ENCODE results near the gene CDH13. TPM values are rescaled to one million over a fixed set of nuclear protein-coding genes. Genes with fewer than 3 reads are reported as not detected.

CDH13 gene
- total RNA-seq, 1 experiment from 2014 or later = 34.5 TPM

- Histone ChIP-seq H3K36me3 (no peaks in the 10 kb centered on the region), H3K27ac (peak overlapping the region; percentile 49; the same call in 1 of the 2 replicates), H3K4me1 (peaks cover 5% of the 10 kb centered on the region; the same call in 1 of the 2 replicates), H3K9me3 (replicated peaks) (no peaks in the 10 kb centered on the region), H3K4me3 (no peak overlapping the region), H3K27me3 (no peaks in the 10 kb centered on the region)
- no peak for DNase-seq
Measured at GRCh38 chr16:83652943-83653342, 1026.2 kb downstream of the CDH13 start.

DNA sequence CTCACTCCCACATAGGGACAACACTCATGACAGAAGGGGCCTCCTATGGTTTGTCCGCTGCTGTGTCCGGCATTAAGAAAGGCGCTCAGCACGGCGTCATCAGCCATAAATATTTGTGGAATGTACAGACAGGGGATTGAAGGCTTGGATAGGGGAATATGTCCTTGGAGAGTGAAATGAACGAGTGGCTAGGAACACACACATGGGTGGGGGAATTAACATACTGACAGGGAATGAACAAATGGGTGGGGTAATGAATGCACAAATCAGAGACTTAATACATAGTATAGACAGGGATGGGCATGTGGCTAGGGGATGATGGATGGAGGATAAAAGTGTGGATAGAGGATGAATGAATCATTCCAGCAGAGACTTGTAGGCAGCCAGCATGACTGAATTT, 1027.0 kb downstream of the CDH13 start:
- Histone ChIP-seq H3K4me1 (peaks cover 5% of the 10 kb centered on the region; the same call in 1 of the 2 replicates), H3K27ac (peak overlapping the region; percentile 49)
- peak; percentile 10 to 16 for DNase-seq

GRCh38 chr16:83660282-83660681, 1033.5 kb downstream of the CDH13 start:
- no peak for DNase-seq
- no peaks in the 10 kb centered on the region for H3K36me3 ChIP-seq
- H3K27me3 ChIP-seq = no peaks in the 10 kb centered on the region
- no peaks in the 10 kb centered on the region for H3K9me3 ChIP-seq (replicated peaks)
- no peak overlapping the region for H3K4me3 ChIP-seq
- no peaks in the 10 kb centered on the region for H3K4me1 ChIP-seq
- no peak overlapping the region for H3K27ac ChIP-seq

More for the DNA sequence above, 1027.0 kb downstream of the CDH13 start:
- no peaks in the 10 kb centered on the region for H3K27me3 ChIP-seq
- no peaks in the 10 kb centered on the region for H3K36me3 ChIP-seq
- no peaks in the 10 kb centered on the region for H3K9me3 ChIP-seq (replicated peaks)
- no peak overlapping the region for H3K4me3 ChIP-seq

GRCh38 chr16:83661656-83662055, 1034.9 kb downstream of the CDH13 start:
- H3K9me3 ChIP-seq (replicated peaks) = no peaks in the 10 kb centered on the region
- no peaks in the 10 kb centered on the region for H3K4me1 ChIP-seq
- H3K36me3 ChIP-seq = no peaks in the 10 kb centered on the region
- H3K4me3 ChIP-seq = no peak overlapping the region
- no peaks in the 10 kb centered on the region for H3K27me3 ChIP-seq
- no peak for DNase-seq
- H3K27ac ChIP-seq = no peak overlapping the region

DNA sequence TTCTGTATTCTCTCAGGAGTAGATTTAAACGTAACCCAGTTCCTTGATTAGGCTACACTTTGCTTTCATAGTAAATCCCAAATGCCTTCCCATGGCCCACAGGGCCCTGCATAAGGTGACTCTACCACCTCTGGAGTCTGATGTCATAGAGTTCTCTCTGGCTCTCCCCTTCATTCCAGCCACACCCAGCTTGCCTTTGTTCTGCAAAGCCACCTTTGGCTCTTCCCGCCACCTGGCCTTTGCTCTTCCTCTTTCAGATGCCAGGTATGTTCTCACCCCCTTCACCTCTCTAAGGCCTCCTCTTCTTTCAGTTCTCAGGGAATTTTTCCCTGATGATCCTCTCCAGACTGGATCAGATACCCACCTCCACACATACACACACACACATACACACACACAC, 1039.7 kb downstream of the CDH13 start:
- DNase-seq = no peak
- no peaks in the 10 kb centered on the region for H3K4me1 ChIP-seq

DNA sequence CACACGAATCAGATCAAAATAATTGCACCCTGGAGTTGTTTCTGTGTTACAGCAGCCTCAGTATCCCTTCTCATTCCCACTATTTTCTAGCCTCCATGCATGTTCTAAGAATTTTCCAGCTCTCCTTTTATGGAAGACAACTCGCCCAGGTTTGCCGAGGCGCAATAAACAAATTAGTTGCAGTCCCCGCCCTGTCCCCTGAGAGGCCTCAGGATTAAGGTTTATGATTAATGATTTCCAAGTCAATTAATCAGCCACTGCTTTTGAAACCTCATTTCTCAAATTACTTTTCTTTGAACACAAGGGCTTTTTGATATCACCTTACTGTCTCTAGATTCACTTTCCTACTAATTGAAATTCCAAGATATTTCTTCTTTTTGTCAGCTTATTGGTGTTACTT, 1042.7 kb downstream of the CDH13 start:
- no peak for DNase-seq
- no peaks in the 10 kb centered on the region for H3K27me3 ChIP-seq
- H3K9me3 ChIP-seq (replicated peaks) = no peaks in the 10 kb centered on the region
- H3K4me3 ChIP-seq = no peak overlapping the region
- no peaks in the 10 kb centered on the region for H3K36me3 ChIP-seq
- peaks cover 2% of the 10 kb centered on the region for H3K4me1 ChIP-seq
- H3K27ac ChIP-seq = no peak overlapping the region

More for the DNA sequence above, 1039.7 kb downstream of the CDH13 start:
- Histone ChIP-seq H3K9me3 (replicated peaks) (no peaks in the 10 kb centered on the region), H3K27me3 (no peaks in the 10 kb centered on the region), H3K27ac (no peak overlapping the region), H3K4me3 (no peak overlapping the region), H3K36me3 (no peaks in the 10 kb centered on the region)

GRCh38 chr16:83674931-83675535, 1048.3 kb downstream of the CDH13 start:
- Histone ChIP-seq H3K9me3 (replicated peaks) (no peaks in the 10 kb centered on the region), H3K4me3 (no peak overlapping the region), H3K36me3 (no peaks in the 10 kb centered on the region), H3K4me1 (peaks cover 24% of the 10 kb centered on the region), H3K27ac (peak overlapping the region; percentile 83), H3K27me3 (no peaks in the 10 kb centered on the region)
- peak; percentile 76 to 84 for DNase-seq

DNA sequence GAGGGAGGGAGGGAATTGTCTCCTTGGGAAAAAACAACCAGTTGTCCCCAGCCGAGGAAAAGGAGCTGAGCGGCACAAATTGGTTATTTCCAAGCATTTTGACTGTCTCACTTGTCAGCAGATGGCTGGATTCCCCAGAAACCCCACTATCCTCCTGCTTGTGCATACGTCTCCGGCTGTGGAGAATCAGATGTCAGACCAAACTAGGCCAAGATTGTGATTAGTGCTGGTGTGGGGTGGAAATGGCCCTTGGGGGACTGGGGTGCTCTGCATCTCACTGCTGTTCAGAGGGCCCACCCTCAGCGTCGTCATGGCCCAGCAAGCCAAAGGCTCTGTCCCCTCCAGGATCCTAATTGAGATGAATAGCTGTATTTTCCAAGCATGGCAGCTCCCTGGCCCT, 1049.3 kb downstream of the CDH13 start:
- Histone ChIP-seq H3K4me1 (peaks cover 24% of the 10 kb centered on the region), H3K27me3 (no peaks in the 10 kb centered on the region), H3K4me3 (no peak overlapping the region), H3K36me3 (no peaks in the 10 kb centered on the region), H3K9me3 (replicated peaks) (no peaks in the 10 kb centered on the region), H3K27ac (peak overlapping the region; percentile 83)
- peak; percentile 63 to 74 for DNase-seq

- H3K4me3 ChIP-seq = no peak overlapping the region
- H3K27me3 ChIP-seq = no peaks in the 10 kb centered on the region
- peaks cover 13% of the 10 kb centered on the region; the same call in 1 of the 2 replicates for H3K4me1 ChIP-seq
- no peak for DNase-seq
- no peaks in the 10 kb centered on the region for H3K36me3 ChIP-seq
- H3K9me3 ChIP-seq (replicated peaks) = no peaks in the 10 kb centered on the region
- no peak overlapping the region for H3K27ac ChIP-seq
Measured at GRCh38 chr16:83680980-83681379, 1054.2 kb downstream of the CDH13 start.

DNA sequence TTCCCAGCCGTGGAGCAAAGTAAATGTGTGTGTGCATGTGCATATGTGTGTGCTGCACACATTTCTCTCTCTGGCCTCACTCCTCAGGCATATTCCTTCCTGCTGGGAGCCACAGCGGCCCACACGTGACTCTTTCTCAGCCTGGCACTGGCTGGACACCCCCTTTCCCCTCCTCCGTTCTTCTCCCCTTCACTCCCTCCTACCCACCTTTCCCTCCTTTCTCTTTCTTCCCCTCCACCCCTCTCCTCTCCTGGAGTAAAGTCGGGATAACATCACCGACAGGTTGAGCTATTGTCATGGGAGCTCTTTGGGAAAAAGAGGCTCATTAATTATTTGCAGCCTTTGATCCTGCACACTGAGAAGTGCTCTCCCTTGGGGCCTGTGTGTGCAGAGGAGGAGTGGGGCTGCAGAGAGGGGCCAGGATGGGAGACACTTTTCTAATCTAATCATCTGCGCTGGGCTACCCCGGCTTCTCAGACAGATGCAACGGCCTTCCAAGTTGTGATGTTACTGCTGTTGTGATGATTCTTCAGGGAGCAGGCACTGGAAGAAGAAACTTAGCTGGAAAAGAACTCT, 1054.7 kb downstream of the CDH13 start:
- Histone ChIP-seq H3K36me3 (no peaks in the 10 kb centered on the region), H3K4me1 (peaks cover 10% of the 10 kb centered on the region; the same call in 1 of the 2 replicates), H3K9me3 (replicated peaks) (no peaks in the 10 kb centered on the region), H3K4me3 (no peak overlapping the region), H3K27me3 (no peaks in the 10 kb centered on the region), H3K27ac (no peak overlapping the region)
- no peak for DNase-seq

DNA sequence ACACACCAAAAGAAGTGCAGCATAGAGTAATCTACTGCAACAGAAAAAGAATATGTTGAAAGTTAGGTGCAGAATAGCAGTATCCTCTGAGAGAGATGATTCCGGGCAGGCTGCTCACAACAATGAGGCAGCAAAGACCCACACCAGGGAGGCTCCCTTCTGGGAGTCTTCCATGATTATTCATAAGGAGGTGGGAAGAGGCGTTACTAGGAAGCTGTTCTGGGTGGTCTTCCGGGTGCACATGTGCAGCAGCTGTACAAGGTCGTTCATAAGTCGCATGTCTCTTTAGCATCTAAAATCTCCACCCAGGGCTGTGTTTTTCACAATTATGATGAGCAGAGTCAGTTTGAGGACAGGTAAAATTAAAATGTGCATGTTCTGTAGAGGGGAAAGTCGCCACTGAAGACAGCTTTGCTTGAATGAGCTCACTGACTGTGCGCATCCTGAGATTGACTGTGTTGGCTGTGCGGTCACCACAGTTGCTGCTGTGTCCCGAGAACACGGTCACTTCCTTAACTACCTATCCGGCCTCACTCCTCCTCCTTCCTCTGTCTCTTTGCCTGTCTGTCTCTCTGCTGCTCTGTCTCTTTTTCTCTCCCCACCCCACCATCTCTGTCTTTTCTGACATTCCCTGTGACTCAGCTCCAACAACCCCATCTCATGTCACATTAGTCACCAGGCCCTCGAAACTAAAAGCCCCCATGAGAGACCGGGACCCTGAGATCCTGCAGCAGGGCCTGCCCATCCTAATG, 1055.5 kb downstream of the CDH13 start:
- Histone ChIP-seq H3K27me3 (no peaks in the 10 kb centered on the region), H3K4me3 (no peak overlapping the region), H3K9me3 (replicated peaks) (no peaks in the 10 kb centered on the region), H3K27ac (peak overlapping the region; percentile 16; the same call in 1 of the 2 replicates), H3K4me1 (peaks cover 5% of the 10 kb centered on the region; the same call in 1 of the 2 replicates), H3K36me3 (no peaks in the 10 kb centered on the region)
- peak; percentile 13 to 48 for DNase-seq

DNA sequence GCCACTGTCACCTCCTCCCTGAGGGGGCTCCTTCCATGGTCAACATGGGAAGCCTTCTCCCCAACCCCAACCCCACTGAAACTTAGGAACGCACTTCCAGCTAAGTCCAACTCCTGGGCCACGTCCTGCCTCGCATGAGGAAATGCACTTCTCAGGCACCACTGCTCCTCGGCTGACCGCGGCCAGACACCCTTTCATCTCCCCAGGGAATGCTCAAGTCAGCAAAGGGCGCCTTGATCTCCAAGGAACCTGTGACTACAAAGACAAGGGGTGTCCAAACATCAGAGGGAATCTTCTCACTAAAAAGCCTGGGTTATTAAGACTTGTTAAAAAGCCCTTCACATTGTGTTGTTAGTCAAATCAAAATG, 1056.1 kb downstream of the CDH13 start:
- no peaks in the 10 kb centered on the region for H3K36me3 ChIP-seq
- no peak for DNase-seq
- H3K27ac ChIP-seq = no peak overlapping the region

DNA sequence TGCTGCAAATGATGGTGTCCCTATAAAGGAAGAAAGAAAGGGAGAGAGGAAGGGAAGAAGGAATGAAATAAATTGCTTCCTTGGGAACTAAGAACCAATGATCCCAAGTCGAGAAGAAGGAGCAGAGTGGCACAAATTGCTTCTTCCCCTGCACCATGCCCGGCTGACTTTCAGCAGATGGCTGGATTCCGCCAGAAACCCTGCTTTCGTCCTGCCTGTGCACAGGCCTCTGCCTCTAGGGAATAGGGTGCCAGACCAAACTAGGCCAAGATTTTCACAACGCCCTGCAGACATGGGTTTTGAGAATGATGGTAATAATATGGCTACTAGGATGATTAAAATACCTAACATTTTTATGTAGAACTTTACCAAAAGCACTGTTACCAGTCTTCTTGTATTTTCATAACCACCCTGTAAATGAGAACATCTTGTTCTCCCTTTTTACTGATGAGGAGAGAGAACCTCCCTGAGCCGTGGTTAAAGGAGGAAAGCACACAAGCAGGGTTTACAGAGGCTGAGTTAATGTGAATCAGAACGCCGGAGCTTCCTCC, 1058.9 kb downstream of the CDH13 start:
- Histone ChIP-seq H3K27ac (no peak overlapping the region), H3K27me3 (no peaks in the 10 kb centered on the region), H3K4me3 (no peak overlapping the region), H3K4me1 (peaks cover 24% of the 10 kb centered on the region), H3K9me3 (replicated peaks) (no peaks in the 10 kb centered on the region), H3K36me3 (no peaks in the 10 kb centered on the region)
- no peak for DNase-seq

More for the DNA sequence above, 1056.1 kb downstream of the CDH13 start:
- peaks cover 5% of the 10 kb centered on the region for H3K4me1 ChIP-seq
- no peaks in the 10 kb centered on the region for H3K27me3 ChIP-seq
- no peak overlapping the region for H3K4me3 ChIP-seq
- H3K9me3 ChIP-seq (replicated peaks) = no peaks in the 10 kb centered on the region

DNA sequence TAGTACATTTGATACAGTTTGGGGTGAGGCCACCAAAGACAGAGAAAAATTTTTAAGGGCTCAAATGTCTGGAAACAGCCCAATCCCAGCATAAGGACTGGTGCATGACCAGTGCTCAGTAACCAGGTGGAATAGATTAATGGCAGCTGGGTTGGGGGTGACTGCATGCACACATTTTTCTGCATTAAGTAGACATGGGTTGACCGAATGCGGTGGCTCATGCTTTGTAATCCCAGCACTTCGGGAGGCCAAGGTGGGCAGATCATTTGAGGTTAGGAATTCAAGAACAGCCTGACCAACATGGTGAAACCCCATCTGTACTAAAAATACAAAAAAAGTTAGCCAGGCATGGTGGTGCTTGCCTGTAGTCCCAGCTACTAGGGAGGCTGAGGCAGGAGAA, 1060.0 kb downstream of the CDH13 start:
- H3K27ac ChIP-seq = no peak overlapping the region
- H3K27me3 ChIP-seq = no peaks in the 10 kb centered on the region
- DNase-seq = no peak
- H3K4me3 ChIP-seq = no peak overlapping the region
- peaks cover 24% of the 10 kb centered on the region for H3K4me1 ChIP-seq
- H3K36me3 ChIP-seq = no peaks in the 10 kb centered on the region
- no peaks in the 10 kb centered on the region for H3K9me3 ChIP-seq (replicated peaks)

GRCh38 chr16:83689385-83689831, 1062.6 kb downstream of the CDH13 start:
- H3K4me1 ChIP-seq = peaks cover 42% of the 10 kb centered on the region
- H3K36me3 ChIP-seq = no peaks in the 10 kb centered on the region
- peak overlapping the region; percentile 63 for H3K27ac ChIP-seq
- DNase-seq = peak; percentile 24 to 57
- H3K4me3 ChIP-seq = no peak overlapping the region
- H3K27me3 ChIP-seq = no peaks in the 10 kb centered on the region
- H3K9me3 ChIP-seq (replicated peaks) = no peaks in the 10 kb centered on the region

Data from SJCRH30 (cell line).